SK-N-SH (cell line): ENCODE measurements around the gene FNDC3B. TPM values are rescaled to one million over a fixed set of nuclear protein-coding genes. Genes with fewer than 3 reads are reported as not detected.

Experiments used
- CTCF ChIA-PET: fragments of 300-600, 350-600 bp; formaldehyde crosslinking; extraction: SDS; loops from one replicate; lab custom pipeline; 2021; lab: Yijun Ruan, JAX
- POLR2A ChIA-PET: fragments of 350-600 bp; sonication (Branson Sonifier 250); formaldehyde crosslinking; extraction: SDS; loops from one replicate; lab custom pipeline; 2020; ENCODE audit warnings: antibody characterized with exemption, inconsistent platforms; lab: Yijun Ruan, JAX
- DNase-seq: peaks from one replicate; pipeline ENCODE4 v3.0.0; 2012
- H2AFZ ChIP-seq: fragments of 200-600 bp; sonication (generic); 2 replicates; pipeline ENCODE4 v1.8.1; 2016; ENCODE audit warnings: antibody characterized with exemption, mild to moderate bottlenecking, low read depth
- H3F3A ChIP-seq: fragments of 200-600 bp; sonication (generic); replicated peaks from 2 replicates; pipeline ENCODE3; 2016; ENCODE audit warnings: antibody characterized with exemption, mild to moderate bottlenecking; ENCODE audit not compliant: insufficient read depth
- H3K27ac ChIP-seq, 2 experiments: fragments of 200-500 bp in 1 of 2; fragments of 200-600 bp in 1 of 2; sonication (Bioruptor generic) in 1 of 2; sonication (generic), shearing (Covaris generic) in 1 of 2; 2 replicates each; pipeline versions ENCODE4 v1.5.1 to v1.6.1; 2014 to 2016; ENCODE audit warnings: low read depth in 2 of 2, inconsistent platforms in 1 of 2, low read length in 1 of 2, mild to moderate bottlenecking in 1 of 2, mixed read lengths in 1 of 2
- H3K27me3 ChIP-seq: fragments of 200-600 bp; sonication (generic), shearing (Covaris generic); 2 replicates; pipeline ENCODE4 v1.6.1; 2016; ENCODE audit warnings: mixed run types; ENCODE audit not compliant: insufficient read depth
- H3K36me3 ChIP-seq, 2 experiments: fragments of 200-500 bp in 1 of 2; fragments of 200-600 bp in 1 of 2; sonication (Bioruptor generic) in 1 of 2; sonication (generic) in 1 of 2; replicated peaks in 1 of 2; 2 replicates each; pipeline versions ENCODE3 to v1.5.1; 2014 to 2016; ENCODE audit warnings: low read length in 1 of 2, mild to moderate bottlenecking in 1 of 2; ENCODE audit not compliant: insufficient read depth in 2 of 2, control insufficient read depth in 1 of 2
- H3K4me1 ChIP-seq, 2 experiments: fragments of 200-500 bp in 1 of 2; fragments of 200-600 bp in 1 of 2; sonication (Bioruptor generic) in 1 of 2; sonication (generic), shearing (Covaris generic) in 1 of 2; 2 replicates each; pipeline versions ENCODE4 v1.5.1 to v1.6.1; 2014 to 2016; ENCODE audit warnings: low read depth in 1 of 2, low read length in 1 of 2, mixed run types in 1 of 2; ENCODE audit not compliant: insufficient read depth in 2 of 2, control insufficient read depth in 1 of 2
- H3K4me2 ChIP-seq: fragments of 200-600 bp; sonication (generic), shearing (Covaris generic); 2 replicates; pipeline ENCODE4 v1.6.1; 2017; ENCODE audit warnings: mixed run types
- H3K4me3 ChIP-seq, 2 experiments: fragments of 200-500 bp in 1 of 2; fragments of 200-600 bp in 1 of 2; sonication (Bioruptor generic) in 1 of 2; sonication (generic), shearing (Covaris generic) in 1 of 2; 2 replicates each; pipeline versions ENCODE4 v1.5.1 to v1.8.1; 2014 to 2016; ENCODE audit warnings: low read depth in 2 of 2, inconsistent platforms in 1 of 2, low read length in 1 of 2, mild to moderate bottlenecking in 1 of 2, mixed read lengths in 1 of 2, moderate library complexity in 1 of 2
- H3K79me2 ChIP-seq: fragments of 200-600 bp; sonication (generic); 2 replicates; pipeline ENCODE4 v1.8.1; 2017; ENCODE audit warnings: mild to moderate bottlenecking; ENCODE audit not compliant: insufficient read depth
- H3K9ac ChIP-seq: fragments of 200-600 bp; sonication (generic); 2 replicates; pipeline ENCODE4 v1.6.1; 2017; ENCODE audit warnings: mixed run types
- H3K9me2 ChIP-seq: fragments of 200-600 bp; sonication (generic); 2 replicates; pipeline ENCODE4 v1.6.1; 2017; ENCODE audit warnings: mixed run types
- H3K9me3 ChIP-seq: fragments of 200-600 bp; sonication (generic); 2 replicates; pipeline ENCODE4 v1.6.1; 2017; ENCODE audit warnings: mixed run types, mild to moderate bottlenecking, moderate library complexity
- H4K20me1 ChIP-seq: fragments of 200-600 bp; sonication (generic); 2 replicates; pipeline ENCODE4 v1.6.1; 2017; ENCODE audit warnings: mild to moderate bottlenecking, mixed run types; ENCODE audit not compliant: insufficient read depth
- CTCF ChIP-seq: fragments of 200-600 bp; sonication (generic); IDR thresholded peaks from 2 replicates; pipeline ENCODE4 v1.6.1; 2017; ENCODE audit warnings: antibody characterized with exemption, mild to moderate bottlenecking, moderate library complexity
- ELF1 ChIP-seq: IDR thresholded peaks from 2 replicates; pipeline ENCODE4 v1.4.0; 2012
- EP300 ChIP-seq, 2 experiments: IDR thresholded peaks; 2 replicates each; pipeline versions ENCODE4 v1.4.0 to v1.6.1; 2012; ENCODE audit warnings: borderline replicate concordance in 1 of 2, low read depth in 1 of 2, low read length in 1 of 2
- EZH2phosphoT487 ChIP-seq: fragments of 200-600 bp; sonication (generic); IDR thresholded peaks from 2 replicates; pipeline ENCODE4 v1.6.1; 2017; ENCODE audit warnings: low read depth, mixed run types, mild to moderate bottlenecking, antibody characterized with exemption, moderate library complexity, borderline replicate concordance
- FOSL2 ChIP-seq: IDR thresholded peaks from 2 replicates; pipeline ENCODE4 v1.4.0; 2012; ENCODE audit warnings: low read depth, mild to moderate bottlenecking, moderate library complexity, borderline replicate concordance
- FOXJ3 ChIP-seq: sonication (generic); formaldehyde crosslinking; IDR thresholded peaks from 2 replicates; pipeline ENCODE4 v1.5.1; 2020; ENCODE audit warnings: mild to moderate bottlenecking, missing genetic modification reagents
- FOXM1 ChIP-seq: IDR thresholded peaks from 2 replicates; pipeline ENCODE4 v1.4.0; 2012; ENCODE audit warnings: low read depth, mild to moderate bottlenecking
- GABPA ChIP-seq: IDR thresholded peaks from 2 replicates; pipeline ENCODE4 v1.4.0; 2012; ENCODE audit warnings: low read depth, mild to moderate bottlenecking
- GATA2 ChIP-seq: sonication (generic); formaldehyde crosslinking; IDR thresholded peaks from 2 replicates; pipeline ENCODE4 v1.5.0; 2020; ENCODE audit warnings: mild to moderate bottlenecking, missing genetic modification reagents
- JUND ChIP-seq: IDR thresholded peaks from 2 replicates; pipeline ENCODE4 v1.4.0; 2012
- MEF2A ChIP-seq: IDR thresholded peaks from 2 replicates; pipeline ENCODE4 v1.4.0; 2012; ENCODE audit warnings: low read depth, borderline replicate concordance
- NFIC ChIP-seq: IDR thresholded peaks from 2 replicates; pipeline ENCODE4 v1.4.0; 2012; ENCODE audit warnings: borderline replicate concordance
- PBX3 ChIP-seq: IDR thresholded peaks from 2 replicates; pipeline ENCODE4; 2012
- POLR2AphosphoS5 ChIP-seq: IDR thresholded peaks from 2 replicates; pipeline ENCODE4 v1.6.1; 2012; ENCODE audit warnings: low read depth, low read length
- RCOR1 ChIP-seq: fragments of 150-350 bp; IDR thresholded peaks from 2 replicates; pipeline ENCODE4 v1.6.1; 2017; ENCODE audit warnings: antibody characterized with exemption, low read length
- SIN3A ChIP-seq: IDR thresholded peaks from 2 replicates; pipeline ENCODE4 v1.6.1; 2012; ENCODE audit warnings: low read depth, mild to moderate bottlenecking, low read length, moderate library complexity, borderline replicate concordance
- TAF1 ChIP-seq: IDR thresholded peaks from 2 replicates; pipeline ENCODE4 v1.6.1; 2012; ENCODE audit warnings: low read depth, mild to moderate bottlenecking, low read length, moderate library complexity, borderline replicate concordance
- TCF12 ChIP-seq: IDR thresholded peaks from 2 replicates; pipeline ENCODE4 v1.4.0; 2012
- USF1 ChIP-seq: IDR thresholded peaks from 2 replicates; pipeline ENCODE4 v1.4.0; 2012; ENCODE audit warnings: low read depth, borderline replicate concordance
- YY1 ChIP-seq: IDR thresholded peaks from 2 replicates; pipeline ENCODE4 v1.4.0; 2012; ENCODE audit warnings: low read depth, mild to moderate bottlenecking
- WGBS: methylation state at CpG from one replicate; pipeline ENCODE4 v1.1.6; 2017; ENCODE audit warnings: low lambda C conversion rate; 5-methylcytosine and 5-hydroxymethylcytosine counted together
- polyA plus RNA-seq, 3 experiments: library from polyadenylated mRNA; depleted of rRNA; stranded (reverse); fragments of >200 nt; gene quantifications; 2 replicates each; pipeline ENCODE4 v1.2.3, GENCODE V29; 2012
- TF ChIP-seq, protein P1 (sequence below): IDR thresholded peaks from 2 replicates; pipeline ENCODE4 v1.4.0; 2012; ENCODE audit warnings: low read depth

FNDC3B gene
- polyA plus RNA-seq, 1 of the 3 experiments (the other 2 are of a cell fraction), result 10.4 TPM

DNA sequence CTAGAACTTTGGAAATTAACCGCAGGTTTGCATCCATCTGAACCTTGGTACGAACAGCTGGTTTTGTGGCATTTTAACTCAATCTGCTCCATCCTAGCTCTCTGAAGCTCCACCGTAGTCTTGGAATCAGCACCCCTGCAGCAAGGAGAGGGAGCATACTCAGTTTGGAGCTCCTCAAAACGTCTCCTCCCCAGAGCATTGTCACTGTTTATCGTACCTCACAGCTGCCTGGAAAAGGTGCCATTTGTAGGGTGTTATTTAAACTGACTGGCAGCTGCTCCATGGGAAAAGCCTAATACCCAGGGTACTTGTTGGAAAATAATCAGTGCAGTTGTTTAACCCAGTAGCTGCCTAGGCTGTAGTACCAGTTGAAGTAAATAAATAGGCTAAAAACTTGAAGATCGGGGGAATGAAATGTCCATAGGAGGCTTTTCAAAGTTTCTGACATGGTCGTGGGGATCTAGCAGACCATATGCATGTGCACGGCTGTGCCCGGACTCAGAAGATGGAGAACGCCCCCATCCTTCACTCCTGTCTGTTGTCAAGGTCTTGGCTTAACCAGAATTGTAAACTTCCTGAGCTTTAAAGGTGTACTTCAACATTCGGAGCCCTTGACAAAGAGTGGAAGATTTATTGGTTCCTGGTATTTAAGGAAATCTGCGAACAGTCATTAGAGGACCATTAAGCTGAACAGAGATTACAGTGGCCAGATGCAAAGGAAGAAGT is 365.0 kb downstream of the FNDC3B start:
- Histone ChIP-seq H3K4me2 (no peak overlapping the region), H3K27me3 (no peaks in the 10 kb centered on the region), H3K9ac (no peak overlapping the region), H3F3A (no peaks in the 10 kb centered on the region), H3K4me3 (no peak overlapping the region), H4K20me1 (no peaks in the 10 kb centered on the region), H3K36me3 (peaks cover 12 to 25% of the 10 kb centered on the region in 2 experiments), H2AFZ (no peak overlapping the region), H3K79me2 (no peaks in the 10 kb centered on the region), H3K27ac (no peak overlapping the region), H3K9me2 (no peaks in the 10 kb centered on the region), H3K4me1 (no peaks in the 10 kb centered on the region), H3K9me3 (no peaks in the 10 kb centered on the region)
- ChIA-PET CTCF (interaction anchor here (1.0 kb wide), 1 partner anchor 57 kb away, joined by 3 read pairs; no protein-coding TSS in a partner anchor), POLR2A (no interaction called here)
- TF ChIP-seq, protein P1, sequence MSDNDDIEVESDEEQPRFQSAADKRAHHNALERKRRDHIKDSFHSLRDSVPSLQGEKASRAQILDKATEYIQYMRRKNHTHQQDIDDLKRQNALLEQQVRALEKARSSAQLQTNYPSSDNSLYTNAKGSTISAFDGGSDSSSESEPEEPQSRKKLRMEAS, result no peak
- TF ChIP-seq NFIC (no peak), JUND (no peak), MEF2A (no peak), FOXJ3 (CRISPR knock-in tag) (no peak), GATA2 (CRISPR knock-in tag) (no peak), GABPA (no peak), TCF12 (no peak), USF1 (no peak), TAF1 (no peak), PBX3 (no peak), YY1 (no peak), ELF1 (no peak)
- WGBS, result 92% methylated on average over 12 of the region's 12 CpGs
- no peak for DNase-seq

GRCh38 chr3:172405914-172406313 is 366.5 kb downstream of the FNDC3B start:
- no peak overlapping the region for H3K4me3 ChIP-seq
- no peaks in the 10 kb centered on the region for H3K4me1 ChIP-seq
- H4K20me1 ChIP-seq, result no peaks in the 10 kb centered on the region
- no peak overlapping the region for H2AFZ ChIP-seq
- 92% methylated on average over 2 of the region's 2 CpGs for WGBS
- no peak overlapping the region for H3K4me2 ChIP-seq
- no peaks in the 10 kb centered on the region for H3F3A ChIP-seq
- no peak for DNase-seq
- no peaks in the 10 kb centered on the region for H3K9me2 ChIP-seq
- CTCF ChIA-PET, result no interaction called here
- no peak overlapping the region for H3K27ac ChIP-seq
- H3K9me3 ChIP-seq, result no peaks in the 10 kb centered on the region
- no peaks in the 10 kb centered on the region for H3K79me2 ChIP-seq
- TF ChIP-seq CTCF (no peak), MEF2A (no peak), RCOR1 (no peak), EZH2phosphoT487 (no peak), GABPA (no peak), EP300 (IDR thresholded peaks at IDR 0.05; ENCODE audit: borderline replicate concordance in 1 of 2, low read depth in 1 of 2, low read length in 1 of 2) (no peak), SIN3A (no peak), PBX3 (no peak), POLR2AphosphoS5 (no peak), FOXM1 (no peak), YY1 (no peak), ELF1 (no peak), FOSL2 (no peak)
- TF ChIP-seq, protein P1, result no peak
- TF ChIP-seq, all 33 proteins: peak for 0
- H3K9ac ChIP-seq, result no peak overlapping the region
- H3K27me3 ChIP-seq, result no peaks in the 10 kb centered on the region
- POLR2A ChIA-PET, result no interaction called here
- peaks cover 9 to 14% of the 10 kb centered on the region in 2 experiments for H3K36me3 ChIP-seq
